T-helper 2 cell treated with Interferon-gamma antibody and Interleukin-4, amounts not matched to agents 5 μg/mL and 100 μg/mL, for 36 hours (primary cell): ENCODE measurements around the gene CRISPLD2.
A peak's percentile ranks its signal among the peaks of the same experiment; 100 is the strongest.
"Not testable (repeated sequence)": the region's sequence is repeated elsewhere in the genome, so short reads cannot be mapped to it uniquely, and the experiment has no call there.

Experiments used
- DNase-seq: peaks from one replicate; pipeline ENCODE4 v3.0.0; 2021; ENCODE audit warnings: low spot score
- H3K27ac Mint-ChIP-seq: one replicate; pipeline ENCODE4 v1.8.0; 2021; ENCODE audit warnings: mild to moderate bottlenecking, mixed read lengths
- H3K27me3 Mint-ChIP-seq: one replicate; pipeline ENCODE4 v1.8.0; 2021; ENCODE audit warnings: low read depth, mixed read lengths
- H3K36me3 Mint-ChIP-seq: one replicate; pipeline ENCODE4 v1.8.0; 2021; ENCODE audit warnings: low read depth, mixed read lengths
- H3K4me1 Mint-ChIP-seq: one replicate; pipeline ENCODE4 v1.8.0; 2021; ENCODE audit warnings: low read depth, mixed read lengths
- H3K4me3 Mint-ChIP-seq: one replicate; pipeline ENCODE4 v1.8.0; 2022; ENCODE audit warnings: mild to moderate bottlenecking, moderate library complexity, mixed read lengths
- H3K9me3 Mint-ChIP-seq: one replicate; pipeline ENCODE4 v1.8.0; 2021; ENCODE audit warnings: mixed read lengths

CRISPLD2 gene

GRCh38 chr16:84938616-84939015 lies 118.8 kb downstream of the CRISPLD2 start:
- not testable (repeated sequence) for H3K9me3 Mint-ChIP-seq, H3K4me3 Mint-ChIP-seq, H3K27ac Mint-ChIP-seq, DNase-seq, H3K36me3 Mint-ChIP-seq, H3K4me1 Mint-ChIP-seq, H3K27me3 Mint-ChIP-seq

GRCh38 chr16:84940670-84941551 lies 121.1 kb downstream of the CRISPLD2 start:
- no peak overlapping the region for H3K4me3 Mint-ChIP-seq
- no peak overlapping the region for H3K27ac Mint-ChIP-seq
- no peaks in the 10 kb centered on the region for H3K27me3 Mint-ChIP-seq
- H3K36me3 Mint-ChIP-seq, result no peaks in the 10 kb centered on the region
- H3K9me3 Mint-ChIP-seq, result no peaks in the 10 kb centered on the region
- no peaks in the 10 kb centered on the region for H3K4me1 Mint-ChIP-seq
- DNase-seq, result no peak

GRCh38 chr16:84941921-84942320 lies 122.1 kb downstream of the CRISPLD2 start:
- H3K27me3 Mint-ChIP-seq, result no peaks in the 10 kb centered on the region
- DNase-seq, result no peak
- no peak overlapping the region for H3K27ac Mint-ChIP-seq
- no peaks in the 10 kb centered on the region for H3K9me3 Mint-ChIP-seq
- no peaks in the 10 kb centered on the region for H3K4me1 Mint-ChIP-seq
- no peak overlapping the region for H3K4me3 Mint-ChIP-seq
- H3K36me3 Mint-ChIP-seq, result no peaks in the 10 kb centered on the region

DNA sequence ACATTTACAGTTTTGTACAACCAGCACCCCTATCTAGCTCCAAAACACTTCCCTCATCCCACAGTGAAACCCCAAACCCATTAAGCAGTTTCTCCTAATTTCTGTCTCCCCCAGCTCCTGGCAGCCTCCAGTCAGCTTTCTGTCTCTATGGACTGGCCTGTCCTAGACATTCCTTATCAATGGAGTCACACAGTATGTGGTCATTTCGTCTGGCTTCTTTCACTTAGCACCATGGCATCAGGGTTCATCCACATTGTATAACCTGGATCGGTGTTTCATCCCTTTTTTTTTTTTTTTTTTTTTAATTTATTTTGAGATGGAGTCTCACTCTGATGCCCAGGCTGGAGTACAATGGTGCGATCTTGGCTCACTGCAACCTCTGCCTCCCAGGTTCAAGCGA lies 123.0 kb downstream of the CRISPLD2 start:
- H3K27me3 Mint-ChIP-seq, result no peaks in the 10 kb centered on the region
- no peaks in the 10 kb centered on the region for H3K36me3 Mint-ChIP-seq
- no peaks in the 10 kb centered on the region for H3K4me1 Mint-ChIP-seq
- H3K9me3 Mint-ChIP-seq, result no peaks in the 10 kb centered on the region
- H3K27ac Mint-ChIP-seq, result no peak overlapping the region
- no peak overlapping the region for H3K4me3 Mint-ChIP-seq
- DNase-seq, result no peak

DNA sequence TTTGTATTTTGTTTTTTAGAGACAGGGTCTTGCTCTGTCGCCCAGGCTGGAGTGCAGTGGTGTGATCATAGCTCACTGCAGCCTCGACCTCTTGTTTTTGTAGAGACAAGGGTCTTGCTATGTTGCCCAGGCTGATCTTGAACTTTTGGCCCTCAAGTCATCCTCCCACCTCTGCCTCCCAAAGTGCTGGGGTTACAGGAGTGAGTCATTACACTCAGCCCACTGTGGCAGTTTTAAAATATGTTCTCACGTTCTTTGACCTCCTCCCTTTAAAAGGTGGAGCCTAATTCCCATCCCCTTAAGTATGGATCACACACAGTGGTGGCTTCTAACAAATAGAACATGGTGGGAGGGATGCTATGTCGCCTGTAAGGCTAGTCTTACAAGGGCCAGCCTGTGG lies 123.8 kb downstream of the CRISPLD2 start:
- no peak overlapping the region for H3K27ac Mint-ChIP-seq
- no peaks in the 10 kb centered on the region for H3K9me3 Mint-ChIP-seq
- no peak for DNase-seq
- H3K27me3 Mint-ChIP-seq, result no peaks in the 10 kb centered on the region
- no peaks in the 10 kb centered on the region for H3K36me3 Mint-ChIP-seq
- H3K4me3 Mint-ChIP-seq, result no peak overlapping the region
- H3K4me1 Mint-ChIP-seq, result no peaks in the 10 kb centered on the region

DNA sequence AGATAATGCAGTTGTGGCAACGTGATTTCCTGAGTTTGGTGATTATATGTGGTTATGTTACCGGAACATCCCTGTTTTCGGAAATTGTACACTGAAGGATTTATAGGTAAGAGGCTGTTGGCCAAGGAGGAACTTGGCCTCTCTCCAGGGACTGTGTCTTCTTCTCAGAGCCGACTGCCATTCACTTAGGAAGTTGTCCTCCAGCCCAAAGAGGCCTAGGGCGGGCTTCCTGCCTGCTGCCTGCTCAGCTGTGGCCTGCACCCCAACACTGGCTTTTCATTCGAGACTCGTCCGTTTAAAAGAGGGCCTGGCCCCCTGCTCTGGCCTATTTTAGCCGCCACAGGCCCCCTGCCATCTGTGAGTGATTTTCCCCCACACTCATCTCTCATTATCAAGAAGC lies 127.2 kb downstream of the CRISPLD2 start:
- H3K4me3 Mint-ChIP-seq, result no peak overlapping the region
- no peaks in the 10 kb centered on the region for H3K4me1 Mint-ChIP-seq
- DNase-seq, result no peak
- no peaks in the 10 kb centered on the region for H3K9me3 Mint-ChIP-seq
- H3K27me3 Mint-ChIP-seq, result peaks cover 4% of the 10 kb centered on the region
- H3K27ac Mint-ChIP-seq, result no peak overlapping the region
- H3K36me3 Mint-ChIP-seq, result no peaks in the 10 kb centered on the region

- Mint-ChIP-seq H3K27ac (no peak overlapping the region), H3K36me3 (no peaks in the 10 kb centered on the region), H3K9me3 (no peaks in the 10 kb centered on the region), H3K27me3 (peaks cover 4% of the 10 kb centered on the region), H3K4me1 (no peaks in the 10 kb centered on the region), H3K4me3 (no peak overlapping the region)
- no peak for DNase-seq
These were observed 128.4 kb downstream of the CRISPLD2 start for GRCh38 chr16:84947996-84948850.

DNA sequence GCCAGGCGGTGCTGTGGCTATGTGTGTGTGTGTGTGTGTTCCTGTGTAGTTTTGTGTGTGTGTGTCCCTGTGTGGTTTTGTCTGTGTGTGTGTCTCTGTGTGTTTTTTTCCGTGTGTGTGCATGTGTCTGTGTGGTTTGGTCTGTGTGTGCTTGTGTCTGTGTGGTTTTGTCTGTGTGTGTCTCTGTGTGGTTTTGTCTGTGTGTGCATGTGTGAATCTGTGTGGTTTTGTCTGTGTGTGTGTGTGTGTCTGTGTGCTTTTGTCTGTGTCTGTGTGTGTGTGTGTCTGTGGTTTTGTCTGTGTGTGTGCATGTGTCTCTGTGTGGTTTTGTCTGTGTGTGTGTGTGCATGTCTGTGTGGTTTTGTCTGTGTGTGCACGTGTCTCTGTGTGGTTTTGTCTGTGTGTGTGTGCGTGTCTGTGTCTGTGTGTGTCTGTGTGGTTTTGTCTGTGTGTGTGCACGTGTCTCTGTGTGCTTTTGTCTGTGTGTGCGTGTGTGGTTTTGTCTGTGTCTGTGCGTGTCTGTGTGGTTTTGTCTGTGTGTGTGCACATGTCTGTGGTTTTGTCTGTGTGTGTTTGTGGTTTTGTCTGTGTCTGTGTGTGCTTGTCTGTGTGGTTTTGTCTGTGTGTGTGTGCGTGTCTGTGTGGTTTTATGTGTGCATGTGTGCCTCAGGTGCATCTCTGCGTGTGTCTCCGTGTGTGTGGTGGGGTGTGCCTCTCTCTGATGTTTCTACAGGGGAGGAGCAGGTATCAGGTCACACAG lies 129.2 kb downstream of the CRISPLD2 start:
- Mint-ChIP-seq H3K27ac (no peak overlapping the region), H3K4me1 (no peaks in the 10 kb centered on the region), H3K9me3 (no peaks in the 10 kb centered on the region), H3K27me3 (peaks cover 4% of the 10 kb centered on the region), H3K4me3 (no peak overlapping the region), H3K36me3 (no peaks in the 10 kb centered on the region)
- no peak for DNase-seq

DNA sequence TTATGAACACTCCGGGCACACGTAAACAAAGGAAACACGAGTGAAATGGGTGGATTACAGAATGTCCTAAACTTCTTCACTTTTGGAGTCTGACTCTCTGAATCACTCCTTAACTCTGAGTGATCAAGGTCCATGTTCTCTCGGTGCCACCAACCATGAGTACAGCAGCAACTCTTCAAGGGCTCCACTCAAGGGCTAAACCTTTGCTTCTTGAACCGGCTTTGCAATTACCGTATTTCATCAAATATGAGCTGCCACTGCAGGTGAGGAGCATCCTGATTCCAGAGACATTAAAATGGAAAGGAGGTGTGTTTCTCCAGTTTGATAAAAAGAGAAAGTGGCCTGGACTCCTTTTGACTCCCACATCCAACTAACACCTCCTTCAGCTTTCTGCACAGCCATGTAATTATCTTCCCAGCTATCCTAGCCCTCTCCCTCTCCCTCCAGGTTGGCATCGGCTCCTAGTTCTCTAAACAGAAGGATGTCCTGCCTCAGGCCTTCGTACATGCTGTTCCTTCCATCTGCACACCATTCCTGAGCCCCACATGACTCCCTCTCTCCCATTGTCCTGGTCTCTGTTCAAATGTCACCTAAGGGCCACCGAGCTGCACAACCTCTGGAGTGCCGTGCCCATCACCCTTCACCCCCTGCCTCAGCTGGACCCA lies 130.1 kb downstream of the CRISPLD2 start:
- Mint-ChIP-seq H3K4me3 (no peak overlapping the region), H3K27ac (no peak overlapping the region), H3K4me1 (no peaks in the 10 kb centered on the region), H3K36me3 (no peaks in the 10 kb centered on the region), H3K27me3 (peaks cover 4% of the 10 kb centered on the region), H3K9me3 (no peaks in the 10 kb centered on the region)
- DNase-seq, result no peak

GRCh38 chr16:84950906-84951305 lies 131.1 kb downstream of the CRISPLD2 start:
- no peak overlapping the region for H3K27ac Mint-ChIP-seq
- no peaks in the 10 kb centered on the region for H3K9me3 Mint-ChIP-seq
- no peaks in the 10 kb centered on the region for H3K36me3 Mint-ChIP-seq
- peaks cover 4% of the 10 kb centered on the region for H3K27me3 Mint-ChIP-seq
- no peak overlapping the region for H3K4me3 Mint-ChIP-seq
- H3K4me1 Mint-ChIP-seq, result no peaks in the 10 kb centered on the region
- DNase-seq, result no peak

DNA sequence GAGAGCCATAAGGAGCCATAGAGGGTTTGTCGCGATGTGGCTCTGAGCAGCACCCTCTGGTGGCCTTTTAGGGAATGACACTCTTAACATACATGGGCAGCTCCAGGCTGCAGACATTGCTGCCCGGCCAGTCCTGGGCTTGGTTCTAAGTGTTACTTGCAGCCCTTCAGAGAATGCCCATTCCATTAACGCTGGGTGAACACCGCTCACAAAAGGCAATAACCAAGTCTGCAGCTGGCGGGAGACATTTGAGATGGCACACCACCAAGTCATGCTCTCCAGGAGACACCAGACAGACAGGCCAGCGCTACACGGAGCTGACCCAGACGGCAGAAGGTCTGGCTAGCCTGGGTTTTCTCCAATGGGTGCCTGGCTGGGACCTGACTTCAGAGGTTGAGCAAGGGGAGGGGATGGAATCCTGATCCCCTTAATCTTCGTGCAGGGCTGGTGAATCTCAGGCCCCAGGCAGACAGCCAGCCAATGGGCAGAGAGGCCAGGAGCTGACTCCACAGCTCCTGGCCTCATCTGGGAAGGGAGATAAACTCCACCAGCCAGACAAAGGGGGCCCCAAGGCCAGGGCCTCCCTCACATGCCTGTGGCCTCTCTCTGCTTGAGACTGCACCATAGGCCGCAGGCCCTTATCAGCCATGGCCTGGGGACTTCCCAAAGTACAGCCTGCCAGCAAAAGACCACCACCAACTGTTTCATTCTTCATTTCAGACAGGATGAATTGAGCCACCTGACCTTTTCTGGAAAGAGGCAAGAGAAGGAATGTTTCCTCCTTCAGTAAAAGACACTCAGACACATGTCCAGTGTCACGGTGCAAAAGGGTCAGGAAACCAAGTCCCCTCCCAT lies 132.8 kb downstream of the CRISPLD2 start:
- Mint-ChIP-seq H3K27ac (no peak overlapping the region), H3K36me3 (no peaks in the 10 kb centered on the region), H3K4me3 (no peak overlapping the region), H3K27me3 (peaks cover 6% of the 10 kb centered on the region), H3K9me3 (no peaks in the 10 kb centered on the region), H3K4me1 (no peaks in the 10 kb centered on the region)
- DNase-seq, result peak; percentile 53

- no peak for DNase-seq
- Mint-ChIP-seq H3K36me3 (no peaks in the 10 kb centered on the region), H3K27me3 (peaks cover 6% of the 10 kb centered on the region), H3K27ac (no peak overlapping the region), H3K4me3 (no peak overlapping the region), H3K4me1 (no peaks in the 10 kb centered on the region), H3K9me3 (no peaks in the 10 kb centered on the region)
These were observed 133.5 kb downstream of the CRISPLD2 start for GRCh38 chr16:84953190-84953746.
